ENCODE measurements around the gene CRYGD. TPM values are rescaled to one million over a fixed set of nuclear protein-coding genes. Genes with fewer than 3 reads are reported as not detected.
"Not testable (repeated sequence)": the region's sequence is repeated elsewhere in the genome, so short reads cannot be mapped to it uniquely, and the experiment has no call there.

The CRYGD gene
- total and polyA plus RNA-seq, 9 of the 15 experiments (the other 6 are each of a cell fraction or from before 2014, with no cell fraction given) = not detected

DNA sequence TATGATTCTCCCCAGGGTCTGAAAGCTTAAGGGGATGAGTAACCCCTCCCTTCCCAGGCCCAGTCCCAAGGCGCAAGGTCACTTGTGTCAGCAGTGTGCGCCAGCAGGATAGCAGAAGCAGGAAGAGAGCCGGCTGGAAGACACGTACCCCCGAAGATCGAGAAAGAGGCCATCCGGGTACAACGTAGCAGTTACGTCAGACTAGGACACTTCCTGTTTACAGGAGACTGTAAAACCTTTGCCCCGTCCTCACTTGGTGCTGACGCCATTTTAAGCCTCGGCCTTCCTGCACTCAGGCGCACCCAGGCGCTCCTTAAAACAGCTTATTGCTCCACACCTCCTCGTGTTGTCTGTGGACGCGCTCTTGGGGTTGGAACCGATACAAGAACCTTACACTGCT is 15.1 kb upstream of the CRYGD start:
- WGBS (ENCODE audit: insufficient coverage, low coverage, missing lambda C conversion rate) = 68% methylated on average over 10 of the region's 18 CpGs
- Histone ChIP-seq H3K36me3 (ENCODE audit: control insufficient read depth, insufficient read depth, low read length) (no peaks in the 10 kb centered on the region), H3K4me2 (ENCODE audit: insufficient read depth, low read length) (no peak overlapping the region), H3K27me3 (ENCODE audit: control insufficient read depth in 2 of 2, insufficient read depth in 2 of 2, low read length in 2 of 2) (no peaks in the 10 kb centered on the region), H3K4me1 (replicated peaks in 1 of 2; ENCODE audit: control insufficient read depth in 2 of 2, insufficient read depth in 2 of 2, low read length in 2 of 2) (no peaks in the 10 kb centered on the region), H3K79me2 (ENCODE audit: control insufficient read depth, insufficient read depth, low read length) (no peaks in the 10 kb centered on the region), H3K9ac (ENCODE audit: insufficient read depth in 1 of 2, low read depth in 2 of 2, low read length in 2 of 2) (no peak overlapping the region), H3K27ac (ENCODE audit: extremely low read depth, low read depth, low read length) (no peak overlapping the region), H2AFZ (ENCODE audit: low read depth, low read length) (no peak overlapping the region), H3K9me3 (replicated peaks; ENCODE audit: control insufficient read depth, insufficient read depth, low read depth, low read length) (no peaks in the 10 kb centered on the region), H3K4me3 (no peak overlapping the region), H3K9me1 (ENCODE audit: control insufficient read depth, insufficient read depth, low read length) (no peaks in the 10 kb centered on the region), H4K20me1 (replicated peaks; ENCODE audit: control insufficient read depth, insufficient read depth, low read length) (no peaks in the 10 kb centered on the region)
- in situ Hi-C loops (cut with MboI) = no loop called here
- intact Hi-C loops (cut with micrococcal nuclease) = no loop called here
- no TSS peak for BruUV-seq (replicated peaks)
- ChIA-PET POLR2A (no interaction called here), CTCF (ENCODE audit: low intra/inter-chr PET ratio) (no interaction called here)
- no peak for FAIRE-seq
- TF ChIP-seq GTF2E2 (tag; IDR thresholded peaks at IDR 0.05) (no peak), SNIP1 (IDR thresholded peaks at IDR 0.05; ENCODE audit: low read depth) (no peak), ETV1 (tag; conservative IDR thresholded peaks at IDR 0.05; ENCODE audit: low read depth) (no peak), DDX20 (tag; IDR thresholded peaks at IDR 0.05; ENCODE audit: low read depth) (no peak), CREB5 (CRISPR knock-in tag; IDR thresholded peaks at IDR 0.05) (no peak)
- no peak for ATAC-seq
- DNase-seq (ENCODE audit: extremely low read depth in 1 of 4, low spot score in 3 of 4) = no peak

DNA sequence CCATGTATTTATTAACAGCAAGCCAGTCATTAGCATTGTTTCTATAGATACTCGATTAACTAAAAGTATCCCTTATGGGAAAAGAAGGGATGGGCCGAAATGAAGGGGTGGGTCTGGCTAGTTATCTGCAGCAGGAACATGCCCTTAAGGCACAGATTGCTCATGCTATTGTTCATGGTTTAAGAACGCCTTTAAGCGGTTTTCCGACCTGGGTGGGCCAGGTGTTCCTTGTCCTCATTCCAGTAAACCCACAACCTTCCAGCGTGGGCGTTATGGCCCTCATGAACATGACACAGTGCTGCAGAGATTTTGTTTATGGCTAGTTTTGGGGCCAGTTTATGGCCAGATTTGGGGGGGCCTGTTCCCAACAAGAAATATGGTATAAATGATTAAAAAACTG is 14.0 kb upstream of the CRYGD start:
- H2AFZ ChIP-seq (ENCODE audit: low read depth, low read length); H3K4me1 ChIP-seq (replicated peaks in 1 of 2; ENCODE audit: control insufficient read depth in 2 of 2, insufficient read depth in 2 of 2, low read length in 2 of 2); DNase-seq (ENCODE audit: extremely low read depth in 1 of 4, low spot score in 3 of 4); intact Hi-C loops (cut with micrococcal nuclease); FAIRE-seq; H3K4me2 ChIP-seq (ENCODE audit: insufficient read depth, low read length); H3K27me3 ChIP-seq (ENCODE audit: control insufficient read depth in 2 of 2, insufficient read depth in 2 of 2, low read length in 2 of 2); H3K4me3 ChIP-seq; H3K9me1 ChIP-seq (ENCODE audit: control insufficient read depth, insufficient read depth, low read length); CTCF ChIA-PET (ENCODE audit: low intra/inter-chr PET ratio); H3K27ac ChIP-seq (ENCODE audit: extremely low read depth, low read depth, low read length); in situ Hi-C loops (cut with MboI); H3K79me2 ChIP-seq (ENCODE audit: control insufficient read depth, insufficient read depth, low read length); H3K36me3 ChIP-seq (ENCODE audit: control insufficient read depth, insufficient read depth, low read length); H3K9ac ChIP-seq (ENCODE audit: insufficient read depth in 1 of 2, low read depth in 2 of 2, low read length in 2 of 2); BruUV-seq (replicated peaks); ATAC-seq; H3K9me3 ChIP-seq (replicated peaks; ENCODE audit: control insufficient read depth, insufficient read depth, low read depth, low read length); H4K20me1 ChIP-seq (replicated peaks; ENCODE audit: control insufficient read depth, insufficient read depth, low read length); POLR2A ChIA-PET: not testable (repeated sequence)
- WGBS (ENCODE audit: insufficient coverage, low coverage, missing lambda C conversion rate) = 28% methylated on average over 7 of the region's 7 CpGs

All from K562 (cell line).